ENCODE data around the gene OR6B3. TPM values are rescaled to one million over a fixed set of nuclear protein-coding genes. Genes with fewer than 3 reads are reported as not detected.
A peak's percentile ranks its signal among the peaks of the same experiment; 100 is the strongest.

OR6B3 gene
- total and polyA plus RNA-seq, 7 experiments from 2014 or later, result not detected

DNA sequence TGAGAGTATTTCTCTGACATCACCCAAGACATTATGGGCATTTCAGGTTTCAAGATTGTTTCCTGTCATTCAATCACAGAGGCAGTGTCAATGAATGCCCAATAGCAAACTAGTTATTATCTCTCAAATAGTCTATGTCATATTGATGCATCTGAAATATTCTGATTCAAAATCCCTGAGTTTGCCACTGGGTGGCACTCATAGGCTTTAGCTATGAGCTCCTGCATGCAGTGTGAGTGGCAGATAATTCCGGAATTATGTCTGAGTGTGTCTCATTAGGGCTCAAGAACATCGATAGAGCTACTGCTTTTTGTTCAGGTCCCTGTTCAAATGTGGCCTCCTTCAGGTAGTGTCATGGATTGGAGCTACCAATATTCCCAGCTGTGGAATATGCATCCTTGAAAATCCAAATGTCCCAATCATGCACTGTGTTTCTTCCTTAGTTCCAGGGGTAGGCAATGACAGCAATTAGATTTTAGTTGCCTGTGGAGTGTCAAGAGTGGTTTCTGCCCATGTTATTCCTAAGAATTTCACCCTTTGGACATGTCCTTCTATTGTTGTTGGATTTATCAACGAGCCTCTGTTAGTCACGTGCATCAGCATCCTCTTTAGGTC lies 7.8 kb upstream of the OR6B3 start:
- no peak overlapping the region for H3K27ac Mint-ChIP-seq
- no peaks in the 10 kb centered on the region for H3K9me3 ChIP-seq (ENCODE audit: control insufficient read depth in 2 of 3, low read length in 3 of 3)
- intact Hi-C loops (cut with micrococcal nuclease), result loop anchor here (1.0 to 2.0 kb wide), 2 partner anchors 82 to 378 kb away; no protein-coding TSS in a partner anchor
- H3K9me3 Mint-ChIP-seq, result no peaks in the 10 kb centered on the region
- H3K4me3 ChIP-seq (ENCODE audit: low read length), result no peak overlapping the region
- no peaks in the 10 kb centered on the region for H3K4me1 ChIP-seq (ENCODE audit: control insufficient read depth in 2 of 2, insufficient read depth in 2 of 2, low read length in 2 of 2)
- H3K36me3 Mint-ChIP-seq, result no peaks in the 10 kb centered on the region
- ATAC-seq (peak; percentile 78), DNase-seq (peak in 7 of 9 donors; percentile 29 to 62 (median 48))
- H3K27ac ChIP-seq (ENCODE audit: low read depth, low read length), result no peak overlapping the region
- H3K4me3 Mint-ChIP-seq, result no peak overlapping the region
- H3K27me3 ChIP-seq (ENCODE audit: control insufficient read depth in 2 of 2, insufficient read depth in 2 of 2, low read length in 2 of 2), result no peaks in the 10 kb centered on the region
- no peaks in the 10 kb centered on the region for H3K4me1 Mint-ChIP-seq
- H3K27me3 Mint-ChIP-seq, result peaks cover 14 to 38% (median 27%) of the 10 kb centered on the region in 5 donors
- CTCF ChIA-PET, result interaction anchor here (0.6 to 4.3 kb wide), 7 partner anchors 15 to 91 kb away, joined by 3 to 81 read pairs (median 4); partner anchors contain the start of gene OTOS
- H3K36me3 ChIP-seq (ENCODE audit: control insufficient read depth in 2 of 3, insufficient read depth in 3 of 3, low read length in 3 of 3), result no peaks in the 10 kb centered on the region
- POLR2A ChIA-PET, result interaction anchor here (1.1 kb wide), 1 partner anchor 82 kb away, joined by 4 read pairs; no protein-coding TSS in a partner anchor

DNA sequence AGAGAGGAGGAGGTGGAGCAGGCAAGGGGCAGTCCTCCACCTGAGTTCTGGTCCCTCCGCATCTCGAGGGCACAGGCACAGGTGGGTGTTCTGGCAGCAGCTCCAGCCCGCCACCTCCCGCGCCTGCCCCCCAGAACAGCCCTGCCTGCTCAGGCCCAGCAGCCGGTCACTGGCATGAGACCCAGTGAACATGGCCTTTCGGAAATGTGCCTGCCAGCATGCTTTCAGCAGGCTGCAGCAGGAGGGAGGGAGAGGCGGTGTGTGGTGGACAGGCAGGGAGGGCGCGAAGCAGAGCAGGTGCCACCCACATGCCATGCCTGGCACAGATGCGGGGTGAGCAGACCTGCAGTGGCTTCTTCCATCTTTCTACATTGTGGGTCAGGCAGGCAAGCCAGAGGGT lies 3.4 kb upstream of the OR6B3 start:
- DNase-seq (no peak), ATAC-seq (no peak)
- no peaks in the 10 kb centered on the region for H3K9me3 ChIP-seq (ENCODE audit: control insufficient read depth in 2 of 3, low read length in 3 of 3)
- Mint-ChIP-seq H3K4me3 (no peak overlapping the region), H3K27ac (no peak overlapping the region), H3K36me3 (no peaks in the 10 kb centered on the region), H3K27me3 (peaks cover 22 to 54% (median 49%) of the 10 kb centered on the region in 5 donors), H3K4me1 (no peaks in the 10 kb centered on the region), H3K9me3 (no peaks in the 10 kb centered on the region)
- CTCF ChIA-PET, result no interaction called here
- POLR2A ChIA-PET, result no interaction called here
- H3K36me3 ChIP-seq (ENCODE audit: control insufficient read depth in 2 of 3, insufficient read depth in 3 of 3, low read length in 3 of 3), result no peaks in the 10 kb centered on the region
- no peaks in the 10 kb centered on the region for H3K27me3 ChIP-seq (ENCODE audit: control insufficient read depth in 2 of 2, insufficient read depth in 2 of 2, low read length in 2 of 2)
- H3K4me1 ChIP-seq (ENCODE audit: control insufficient read depth in 2 of 2, insufficient read depth in 2 of 2, low read length in 2 of 2), result no peaks in the 10 kb centered on the region
- intact Hi-C loops (cut with micrococcal nuclease), result no loop called here
- no peak overlapping the region for H3K27ac ChIP-seq (ENCODE audit: low read depth, low read length)
- no peak overlapping the region for H3K4me3 ChIP-seq (ENCODE audit: low read length)

DNA sequence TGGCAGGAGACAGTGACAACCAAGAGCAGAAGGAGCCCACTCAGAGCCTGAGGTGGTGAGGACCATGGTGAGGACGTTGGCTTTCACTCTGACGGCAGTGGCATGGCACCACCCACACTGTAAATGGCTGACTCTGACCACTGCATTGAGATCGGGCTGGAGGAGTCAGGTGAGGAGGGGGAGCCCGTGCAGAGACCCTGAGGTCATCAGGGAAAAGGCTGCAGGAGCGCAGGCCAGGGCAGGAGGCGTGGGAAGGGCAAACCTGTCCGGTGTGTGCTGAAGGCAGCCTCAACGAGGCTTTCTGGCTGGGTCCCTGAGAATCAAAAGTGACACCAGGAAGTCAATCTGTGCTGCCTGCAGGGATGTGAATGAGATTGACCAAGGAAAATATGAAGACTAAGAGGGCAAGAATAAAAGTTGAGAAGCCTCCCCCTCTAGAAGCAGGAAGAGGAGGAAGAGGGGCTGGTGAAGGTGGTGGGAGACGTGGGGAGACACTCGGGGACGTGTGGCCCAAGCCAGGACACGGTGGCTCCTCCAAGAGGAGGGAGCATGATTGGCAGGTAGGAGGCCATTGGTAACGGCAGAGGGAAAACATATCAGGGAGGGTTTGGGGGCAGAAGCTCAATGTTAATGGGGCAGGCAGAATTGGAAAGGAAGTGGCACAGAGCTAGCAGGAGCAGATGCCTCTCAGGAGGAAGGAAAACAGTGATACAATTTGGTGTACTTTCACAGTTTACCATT lies 2.0 kb upstream of the OR6B3 start:
- Histone ChIP-seq H3K9me3 (ENCODE audit: control insufficient read depth in 2 of 3, low read length in 3 of 3) (no peaks in the 10 kb centered on the region), H3K36me3 (ENCODE audit: control insufficient read depth in 2 of 3, insufficient read depth in 3 of 3, low read length in 3 of 3) (no peaks in the 10 kb centered on the region), H3K4me1 (ENCODE audit: control insufficient read depth in 2 of 2, insufficient read depth in 2 of 2, low read length in 2 of 2) (no peaks in the 10 kb centered on the region), H3K27me3 (ENCODE audit: control insufficient read depth in 2 of 2, insufficient read depth in 2 of 2, low read length in 2 of 2) (no peaks in the 10 kb centered on the region), H3K27ac (ENCODE audit: low read depth, low read length) (no peak overlapping the region), H3K4me3 (ENCODE audit: low read length) (no peak overlapping the region)
- Mint-ChIP-seq H3K27ac (no peak overlapping the region), H3K4me3 (no peak overlapping the region), H3K36me3 (no peaks in the 10 kb centered on the region), H3K9me3 (no peaks in the 10 kb centered on the region), H3K4me1 (no peaks in the 10 kb centered on the region), H3K27me3 (peaks cover 18 to 59% (median 49%) of the 10 kb centered on the region in 5 donors)
- POLR2A ChIA-PET, result no interaction called here
- intact Hi-C loops (cut with micrococcal nuclease), result no loop called here
- DNase-seq (no peak), ATAC-seq (no peak)
- CTCF ChIA-PET, result no interaction called here

DNA sequence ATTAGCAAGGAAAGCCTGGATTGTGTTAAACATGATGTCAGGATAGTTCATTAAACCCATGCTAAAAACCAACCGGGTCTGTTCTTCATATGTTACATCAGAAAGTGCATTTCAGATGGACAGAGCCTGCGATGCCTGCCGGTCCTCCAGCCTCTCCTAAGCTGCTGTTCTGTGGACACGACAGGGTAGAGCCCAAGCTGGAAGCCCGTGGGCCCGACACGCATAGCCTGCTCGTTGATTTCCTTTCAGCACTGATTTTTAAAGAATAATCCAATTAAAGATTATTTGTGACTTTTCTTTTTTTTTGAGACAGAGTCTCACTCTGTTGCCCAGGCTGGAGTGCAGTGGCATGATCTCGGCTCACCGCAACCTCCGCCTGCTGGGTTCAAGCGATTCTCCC lies 797 bp downstream of the OR6B3 start:
- H3K4me3 Mint-ChIP-seq, result no peak overlapping the region
- Histone ChIP-seq H3K4me1 (ENCODE audit: control insufficient read depth in 2 of 2, insufficient read depth in 2 of 2, low read length in 2 of 2) (no peaks in the 10 kb centered on the region), H3K27ac (ENCODE audit: low read depth, low read length) (no peak overlapping the region), H3K4me3 (ENCODE audit: low read length) (no peak overlapping the region), H3K27me3 (ENCODE audit: control insufficient read depth in 2 of 2, insufficient read depth in 2 of 2, low read length in 2 of 2) (no peaks in the 10 kb centered on the region), H3K36me3 (ENCODE audit: control insufficient read depth in 2 of 3, insufficient read depth in 3 of 3, low read length in 3 of 3) (no peaks in the 10 kb centered on the region), H3K9me3 (ENCODE audit: control insufficient read depth in 2 of 3, low read length in 3 of 3) (no peaks in the 10 kb centered on the region)
- intact Hi-C loops (cut with micrococcal nuclease), result no loop called here
- ChIA-PET POLR2A (no interaction called here), CTCF (no interaction called here)
- H3K27ac Mint-ChIP-seq, result no peak overlapping the region
- no peak for DNase-seq
- H3K27me3 Mint-ChIP-seq, result peaks cover 24 to 60% (median 56%) of the 10 kb centered on the region in 5 donors
- no peaks in the 10 kb centered on the region for H3K4me1 Mint-ChIP-seq
- no peaks in the 10 kb centered on the region for H3K9me3 Mint-ChIP-seq
- no peaks in the 10 kb centered on the region for H3K36me3 Mint-ChIP-seq
- ATAC-seq, result no peak

DNA sequence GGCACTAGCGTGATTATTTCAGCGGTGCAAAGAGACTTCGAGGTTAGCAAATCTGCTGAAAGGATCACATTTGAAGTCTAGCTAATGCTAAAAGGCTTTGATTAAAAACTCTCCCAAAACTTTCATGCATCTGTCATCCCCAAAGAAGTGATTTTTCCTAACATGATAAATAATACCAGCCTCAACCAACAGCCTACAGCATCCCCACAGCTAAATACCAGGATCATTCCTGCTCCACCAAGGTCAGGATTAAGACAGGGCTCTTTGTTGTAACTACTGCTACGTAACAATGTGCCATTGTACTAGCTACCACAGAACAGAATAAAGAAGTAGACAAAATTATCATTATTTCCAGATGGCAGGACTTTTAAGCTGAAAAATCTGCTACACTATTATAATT lies 1.6 kb downstream of the OR6B3 start:
- H3K27ac ChIP-seq (ENCODE audit: low read depth, low read length), result no peak overlapping the region
- no peaks in the 10 kb centered on the region for H3K36me3 ChIP-seq (ENCODE audit: control insufficient read depth in 2 of 3, insufficient read depth in 3 of 3, low read length in 3 of 3)
- no peak overlapping the region for H3K27ac Mint-ChIP-seq
- no peak for DNase-seq
- H3K4me1 Mint-ChIP-seq, result no peaks in the 10 kb centered on the region
- H3K27me3 ChIP-seq (ENCODE audit: control insufficient read depth in 2 of 2, insufficient read depth in 2 of 2, low read length in 2 of 2), result no peaks in the 10 kb centered on the region
- ATAC-seq, result no peak
- no peak overlapping the region for H3K4me3 ChIP-seq (ENCODE audit: low read length)
- no peaks in the 10 kb centered on the region for H3K9me3 Mint-ChIP-seq
- intact Hi-C loops (cut with micrococcal nuclease), result no loop called here
- H3K36me3 Mint-ChIP-seq, result no peaks in the 10 kb centered on the region
- peaks cover 26 to 61% (median 55%) of the 10 kb centered on the region in 5 donors for H3K27me3 Mint-ChIP-seq
- CTCF ChIA-PET, result interaction anchor here (1.7 kb wide), 1 partner anchor 92 kb away, joined by 6 read pairs; no protein-coding TSS in a partner anchor
- no peak overlapping the region for H3K4me3 Mint-ChIP-seq
- no peaks in the 10 kb centered on the region for H3K9me3 ChIP-seq (ENCODE audit: control insufficient read depth in 2 of 3, low read length in 3 of 3)
- POLR2A ChIA-PET, result no interaction called here
- no peaks in the 10 kb centered on the region for H3K4me1 ChIP-seq (ENCODE audit: control insufficient read depth in 2 of 2, insufficient read depth in 2 of 2, low read length in 2 of 2)

DNA sequence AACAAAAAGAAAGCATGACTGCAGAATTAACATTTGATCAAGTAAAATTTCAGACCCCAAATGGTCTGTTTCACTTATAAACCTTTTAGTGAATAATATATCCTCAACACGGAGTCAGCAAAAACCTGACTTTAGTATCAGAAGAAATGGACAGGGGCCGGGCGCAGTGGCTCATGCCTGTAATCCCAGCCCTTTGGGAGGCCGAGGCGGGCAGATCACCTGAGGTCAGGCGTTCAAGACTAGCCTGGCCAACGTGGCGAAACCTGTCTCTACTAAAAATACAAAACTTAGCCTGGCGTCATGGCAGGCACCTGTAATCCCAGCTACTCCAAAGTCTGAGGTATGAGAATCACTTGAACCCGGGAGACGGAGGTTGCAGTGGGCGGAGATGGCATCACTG lies 3.0 kb downstream of the OR6B3 start:
- H3K27me3 Mint-ChIP-seq, result peaks cover 24 to 60% (median 54%) of the 10 kb centered on the region in 5 donors
- DNase-seq (no peak), ATAC-seq (no peak)
- CTCF ChIA-PET, result no interaction called here
- POLR2A ChIA-PET, result no interaction called here
- no peak overlapping the region for H3K4me3 Mint-ChIP-seq
- H3K4me1 Mint-ChIP-seq, result no peaks in the 10 kb centered on the region
- no peaks in the 10 kb centered on the region for H3K4me1 ChIP-seq (ENCODE audit: control insufficient read depth in 2 of 2, insufficient read depth in 2 of 2, low read length in 2 of 2)
- no peaks in the 10 kb centered on the region for H3K27me3 ChIP-seq (ENCODE audit: control insufficient read depth in 2 of 2, insufficient read depth in 2 of 2, low read length in 2 of 2)
- H3K27ac ChIP-seq (ENCODE audit: low read depth, low read length), result no peak overlapping the region
- no peaks in the 10 kb centered on the region for H3K36me3 ChIP-seq (ENCODE audit: control insufficient read depth in 2 of 3, insufficient read depth in 3 of 3, low read length in 3 of 3)
- no peak overlapping the region for H3K4me3 ChIP-seq (ENCODE audit: low read length)
- intact Hi-C loops (cut with micrococcal nuclease), result no loop called here
- no peaks in the 10 kb centered on the region for H3K36me3 Mint-ChIP-seq
- no peak overlapping the region for H3K27ac Mint-ChIP-seq
- H3K9me3 Mint-ChIP-seq, result no peaks in the 10 kb centered on the region
- no peaks in the 10 kb centered on the region for H3K9me3 ChIP-seq (ENCODE audit: control insufficient read depth in 2 of 3, low read length in 3 of 3)

DNA sequence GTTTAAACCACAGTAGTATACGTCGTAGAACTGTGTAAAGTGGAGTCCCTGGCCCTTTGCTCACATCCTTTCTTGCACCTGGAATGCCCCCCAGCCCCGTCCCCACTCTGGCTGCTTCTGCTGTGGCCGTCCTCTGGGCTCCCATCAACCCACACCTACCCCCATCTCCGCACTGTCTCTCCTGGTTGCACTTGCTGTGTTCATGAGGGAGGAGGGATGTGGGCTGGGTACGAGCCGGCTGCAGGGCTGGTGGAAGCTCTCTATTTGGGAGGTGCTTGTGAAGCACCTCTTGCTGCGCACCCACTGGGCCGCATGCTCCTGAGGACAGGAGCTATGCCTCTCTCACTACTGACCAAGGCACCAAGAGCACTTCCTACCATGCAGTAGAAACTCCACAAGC lies 5.1 kb downstream of the OR6B3 start:
- intact Hi-C loops (cut with micrococcal nuclease), result no loop called here
- peaks cover 0 to 2% (median 0%) of the 10 kb centered on the region in 11 donors for H3K9me3 Mint-ChIP-seq
- no peaks in the 10 kb centered on the region for H3K36me3 Mint-ChIP-seq
- no peak overlapping the region for H3K27ac Mint-ChIP-seq
- Histone ChIP-seq H3K4me1 (ENCODE audit: control insufficient read depth in 2 of 2, insufficient read depth in 2 of 2, low read length in 2 of 2) (no peaks in the 10 kb centered on the region), H3K36me3 (ENCODE audit: control insufficient read depth in 2 of 3, insufficient read depth in 3 of 3, low read length in 3 of 3) (no peaks in the 10 kb centered on the region), H3K27ac (ENCODE audit: low read depth, low read length) (no peak overlapping the region), H3K27me3 (ENCODE audit: control insufficient read depth in 2 of 2, insufficient read depth in 2 of 2, low read length in 2 of 2) (no peaks in the 10 kb centered on the region), H3K4me3 (ENCODE audit: low read length) (no peak overlapping the region), H3K9me3 (ENCODE audit: control insufficient read depth in 2 of 3, low read length in 3 of 3) (no peaks in the 10 kb centered on the region)
- H3K4me3 Mint-ChIP-seq, result no peak overlapping the region
- no peak for DNase-seq
- no peaks in the 10 kb centered on the region for H3K4me1 Mint-ChIP-seq
- POLR2A ChIA-PET, result no interaction called here
- no peak for ATAC-seq
- CTCF ChIA-PET, result no interaction called here
- peaks cover 14 to 55% (median 50%) of the 10 kb centered on the region in 5 donors for H3K27me3 Mint-ChIP-seq

Data from naive thymus-derived CD4-positive, alpha-beta T cell (primary cell).